ENCODE results near the gene CDC6. TPM values are rescaled to one million over a fixed set of nuclear protein-coding genes. Genes with fewer than 3 reads are reported as not detected.

The CDC6 gene
- total and polyA plus RNA-seq, 4 donors: 6.7 to 12.9 (median 11.0) TPM

GRCh38 chr17:40314584-40314956 lies 26.9 kb downstream of the CDC6 start:
- H3K4me1 ChIP-seq (ENCODE audit: control insufficient read depth, insufficient read depth, low read length): peaks cover 97% of the 10 kb centered on the region
- no peaks in the 10 kb centered on the region for H3K9me3 ChIP-seq (ENCODE audit: control insufficient read depth, insufficient read depth, low read length)
- WGBS (ENCODE audit: insufficient coverage): 36% methylated on average over 3 of the region's 3 CpGs
- H3K27me3 ChIP-seq (ENCODE audit: control insufficient read depth, insufficient read depth, low read length): no peaks in the 10 kb centered on the region
- H3K27ac ChIP-seq (ENCODE audit: low read depth, low read length): no peak overlapping the region
- peak in 1 of 6 donors; percentile 80 for DNase-seq (ENCODE audit: low read depth in 4 of 6, low spot score in 6 of 6)
- H3K36me3 ChIP-seq (ENCODE audit: control insufficient read depth, insufficient read depth, low read length): peaks cover 7% of the 10 kb centered on the region
- no peak overlapping the region for H3K4me3 ChIP-seq (ENCODE audit: low read depth, low read length)

- H3K36me3 ChIP-seq (ENCODE audit: control insufficient read depth, insufficient read depth, low read length): peaks cover 7% of the 10 kb centered on the region
- WGBS (ENCODE audit: insufficient coverage): 100% methylated on average over 1 of the region's 3 CpGs
- peaks cover 97% of the 10 kb centered on the region for H3K4me1 ChIP-seq (ENCODE audit: control insufficient read depth, insufficient read depth, low read length)
- no peaks in the 10 kb centered on the region for H3K27me3 ChIP-seq (ENCODE audit: control insufficient read depth, insufficient read depth, low read length)
- no peaks in the 10 kb centered on the region for H3K9me3 ChIP-seq (ENCODE audit: control insufficient read depth, insufficient read depth, low read length)
- no peak overlapping the region for H3K4me3 ChIP-seq (ENCODE audit: low read depth, low read length)
- no peak for DNase-seq (ENCODE audit: low read depth in 4 of 6, low spot score in 6 of 6)
- H3K27ac ChIP-seq (ENCODE audit: low read depth, low read length): no peak overlapping the region
These were observed 27.5 kb downstream of the CDC6 start for GRCh38 chr17:40315206-40315605.

GRCh38 chr17:40315678-40316570 lies 28.2 kb downstream of the CDC6 start:
- peaks cover 97% of the 10 kb centered on the region for H3K4me1 ChIP-seq (ENCODE audit: control insufficient read depth, insufficient read depth, low read length)
- H3K4me3 ChIP-seq (ENCODE audit: low read depth, low read length): no peak overlapping the region
- no peaks in the 10 kb centered on the region for H3K27me3 ChIP-seq (ENCODE audit: control insufficient read depth, insufficient read depth, low read length)
- 51% methylated on average over 7 of the region's 9 CpGs for WGBS (ENCODE audit: insufficient coverage)
- no peak for DNase-seq (ENCODE audit: low read depth in 4 of 6, low spot score in 6 of 6)
- peak overlapping the region; percentile 93 for H3K27ac ChIP-seq (ENCODE audit: low read depth, low read length)
- no peaks in the 10 kb centered on the region for H3K9me3 ChIP-seq (ENCODE audit: control insufficient read depth, insufficient read depth, low read length)
- H3K36me3 ChIP-seq (ENCODE audit: control insufficient read depth, insufficient read depth, low read length): peaks cover 8% of the 10 kb centered on the region

GRCh38 chr17:40316571-40317344 lies 29.1 kb downstream of the CDC6 start:
- WGBS (ENCODE audit: insufficient coverage): 14% methylated on average over 38 of the region's 38 CpGs
- Histone ChIP-seq H3K27ac (ENCODE audit: low read depth, low read length) (peak overlapping the region; percentile 93), H3K27me3 (ENCODE audit: control insufficient read depth, insufficient read depth, low read length) (no peaks in the 10 kb centered on the region), H3K9me3 (ENCODE audit: control insufficient read depth, insufficient read depth, low read length) (no peaks in the 10 kb centered on the region), H3K4me1 (ENCODE audit: control insufficient read depth, insufficient read depth, low read length) (peaks cover 97% of the 10 kb centered on the region), H3K36me3 (ENCODE audit: control insufficient read depth, insufficient read depth, low read length) (peaks cover 14% of the 10 kb centered on the region), H3K4me3 (ENCODE audit: low read depth, low read length) (peak overlapping the region; percentile 31)
- peak in 2 of 6 donors; percentile 39 to 70 for DNase-seq (ENCODE audit: low read depth in 4 of 6, low spot score in 6 of 6)

- H3K27me3 ChIP-seq (ENCODE audit: control insufficient read depth, insufficient read depth, low read length): no peaks in the 10 kb centered on the region
- 2% methylated on average over 4 of the region's 6 CpGs for WGBS (ENCODE audit: insufficient coverage)
- H3K4me1 ChIP-seq (ENCODE audit: control insufficient read depth, insufficient read depth, low read length): peaks cover 97% of the 10 kb centered on the region
- peaks cover 14% of the 10 kb centered on the region for H3K36me3 ChIP-seq (ENCODE audit: control insufficient read depth, insufficient read depth, low read length)
- peak overlapping the region; percentile 93 for H3K4me3 ChIP-seq (ENCODE audit: low read depth, low read length)
- no peaks in the 10 kb centered on the region for H3K9me3 ChIP-seq (ENCODE audit: control insufficient read depth, insufficient read depth, low read length)
- DNase-seq (ENCODE audit: low read depth in 4 of 6, low spot score in 6 of 6): peak in 2 of 6 donors; percentile 53 to 65
- peak overlapping the region; percentile 93 for H3K27ac ChIP-seq (ENCODE audit: low read depth, low read length)
These were observed 29.7 kb downstream of the CDC6 start for GRCh38 chr17:40317345-40317873.

GRCh38 chr17:40317880-40318829 lies 30.5 kb downstream of the CDC6 start:
- peak overlapping the region; percentile 93 for H3K4me3 ChIP-seq (ENCODE audit: low read depth, low read length)
- peaks cover 14% of the 10 kb centered on the region for H3K36me3 ChIP-seq (ENCODE audit: control insufficient read depth, insufficient read depth, low read length)
- WGBS (ENCODE audit: insufficient coverage): under 1% methylated on average over 53 of the region's 70 CpGs
- H3K9me3 ChIP-seq (ENCODE audit: control insufficient read depth, insufficient read depth, low read length): no peaks in the 10 kb centered on the region
- no peaks in the 10 kb centered on the region for H3K27me3 ChIP-seq (ENCODE audit: control insufficient read depth, insufficient read depth, low read length)
- H3K4me1 ChIP-seq (ENCODE audit: control insufficient read depth, insufficient read depth, low read length): peaks cover 97% of the 10 kb centered on the region
- peak overlapping the region; percentile 93 for H3K27ac ChIP-seq (ENCODE audit: low read depth, low read length)
- peak in 3 of 6 donors; percentile 88 to 98 (median 97) for DNase-seq (ENCODE audit: low read depth in 4 of 6, low spot score in 6 of 6)

GRCh38 chr17:40318830-40319391 lies 31.2 kb downstream of the CDC6 start:
- Histone ChIP-seq H3K27me3 (ENCODE audit: control insufficient read depth, insufficient read depth, low read length) (no peaks in the 10 kb centered on the region), H3K9me3 (ENCODE audit: control insufficient read depth, insufficient read depth, low read length) (no peaks in the 10 kb centered on the region), H3K27ac (ENCODE audit: low read depth, low read length) (peak overlapping the region; percentile 79), H3K4me3 (ENCODE audit: low read depth, low read length) (peak overlapping the region; percentile 93), H3K36me3 (ENCODE audit: control insufficient read depth, insufficient read depth, low read length) (peaks cover 14% of the 10 kb centered on the region), H3K4me1 (ENCODE audit: control insufficient read depth, insufficient read depth, low read length) (peaks cover 97% of the 10 kb centered on the region)
- peak in 1 of 6 donors; percentile 23 for DNase-seq (ENCODE audit: low read depth in 4 of 6, low spot score in 6 of 6)
- 14% methylated on average over 13 of the region's 13 CpGs for WGBS (ENCODE audit: insufficient coverage)

GRCh38 chr17:40319651-40320540 lies 32.2 kb downstream of the CDC6 start:
- Histone ChIP-seq H3K4me1 (ENCODE audit: control insufficient read depth, insufficient read depth, low read length) (peaks cover 97% of the 10 kb centered on the region), H3K4me3 (ENCODE audit: low read depth, low read length) (no peak overlapping the region), H3K27ac (ENCODE audit: low read depth, low read length) (no peak overlapping the region), H3K36me3 (ENCODE audit: control insufficient read depth, insufficient read depth, low read length) (peaks cover 14% of the 10 kb centered on the region), H3K9me3 (ENCODE audit: control insufficient read depth, insufficient read depth, low read length) (no peaks in the 10 kb centered on the region), H3K27me3 (ENCODE audit: control insufficient read depth, insufficient read depth, low read length) (no peaks in the 10 kb centered on the region)
- 76% methylated on average over 6 of the region's 11 CpGs for WGBS (ENCODE audit: insufficient coverage)
- no peak for DNase-seq (ENCODE audit: low read depth in 4 of 6, low spot score in 6 of 6)

Measured in spinal cord (tissue), 10 donors.